HK-2 (cell line): Measurements from ENCODE around the gene ADAM15.

ENCODE experiments used
- DNase-seq: peaks from one replicate; pipeline ENCODE4 v3.0.0-alpha.2; 2018; ENCODE audit not compliant: unreplicated experiment

Gene ADAM15

GRCh38 chr1:155050560-155051341 is at the start of gene ADAM15:
TSS of gene ADAM15 (plus strand) at chr1:155051316. CDS start at chr1:155051387, 71 bp downstream.
- DNase-seq: peak; percentile 92

GRCh38 chr1:155001425-155001674 is 49.8 kb upstream of the ADAM15 start:
- DNase-seq: no peak

GRCh38 chr1:155001675-155002463 is 49.2 kb upstream of the ADAM15 start:
- DNase-seq: peak; percentile 100

GRCh38 chr1:155002464-155003226 is 48.5 kb upstream of the ADAM15 start, which contains the start of gene ZBTB7B:
TSS of gene ZBTB7B (plus strand) at chr1:155002802. CDS start at chr1:155014661, 11,859 bp downstream.
- peak; percentile 55 for DNase-seq

GRCh38 chr1:155003227-155003765 is 47.8 kb upstream of the ADAM15 start:
- peak; percentile 49 for DNase-seq

GRCh38 chr1:155003766-155004351 is 47.3 kb upstream of the ADAM15 start:
- peak; percentile 64 for DNase-seq

- DNase-seq: no peak
Measured at GRCh38 chr1:155004352-155005075, 46.6 kb upstream of the ADAM15 start.

- DNase-seq: no peak
Measured at GRCh38 chr1:155005076-155006011, 45.8 kb upstream of the ADAM15 start.

GRCh38 chr1:155006601-155007101 is 44.5 kb upstream of the ADAM15 start:
- DNase-seq: no peak

GRCh38 chr1:155007251-155007828 is 43.8 kb upstream of the ADAM15 start:
- no peak for DNase-seq

- no peak for DNase-seq
Measured at GRCh38 chr1:155008015-155008941, 42.8 kb upstream of the ADAM15 start.

- no peak for DNase-seq
Measured at GRCh38 chr1:155009221-155009711, 41.9 kb upstream of the ADAM15 start.

- no peak for DNase-seq
Measured at GRCh38 chr1:155009742-155010141, 41.4 kb upstream of the ADAM15 start.

- DNase-seq: no peak
Measured at GRCh38 chr1:155010211-155010918, 40.8 kb upstream of the ADAM15 start.

- DNase-seq: no peak
Measured at GRCh38 chr1:155011004-155011416, 40.1 kb upstream of the ADAM15 start.

- no peak for DNase-seq
Measured at GRCh38 chr1:155011437-155012025, 39.6 kb upstream of the ADAM15 start.

- no peak for DNase-seq
Measured at GRCh38 chr1:155012026-155012546, 39.0 kb upstream of the ADAM15 start.
